ENCODE measurements around the gene SPTB. TPM values are rescaled to one million over a fixed set of nuclear protein-coding genes. Genes with fewer than 3 reads are reported as not detected.

The SPTB gene
- polyA plus RNA-seq, 1 experiment = 0.01 TPM

DNA sequence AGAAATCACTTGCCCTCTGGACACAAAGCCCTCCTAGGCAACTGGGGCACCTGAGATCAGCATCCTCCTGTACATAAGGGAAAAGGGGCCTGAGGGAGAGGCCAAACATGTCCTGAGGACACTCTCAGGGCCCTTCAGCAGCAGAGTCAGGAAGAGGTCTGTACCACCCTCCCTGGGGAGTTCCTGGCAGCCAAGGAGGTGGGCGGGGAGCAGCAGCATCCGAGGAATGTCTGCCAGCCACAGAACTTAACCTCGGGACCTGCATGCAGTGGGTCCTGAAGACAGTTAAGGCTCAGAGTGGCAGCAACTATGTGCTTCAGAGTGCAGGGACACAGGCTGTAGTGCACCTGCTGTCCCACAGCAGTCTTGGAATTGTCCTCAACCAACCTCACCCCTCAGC is 62.1 kb downstream of the SPTB start:
- H3K4me3 ChIP-seq (ENCODE audit: low read depth, low read length) = no peak overlapping the region
- POLR2A ChIA-PET = no interaction called here
- CTCF ChIA-PET = interaction anchor here (1.1 kb wide), 1 partner anchor 74 kb away, joined by 4 read pairs; no protein-coding TSS in a partner anchor
- TF ChIP-seq, protein P1, sequence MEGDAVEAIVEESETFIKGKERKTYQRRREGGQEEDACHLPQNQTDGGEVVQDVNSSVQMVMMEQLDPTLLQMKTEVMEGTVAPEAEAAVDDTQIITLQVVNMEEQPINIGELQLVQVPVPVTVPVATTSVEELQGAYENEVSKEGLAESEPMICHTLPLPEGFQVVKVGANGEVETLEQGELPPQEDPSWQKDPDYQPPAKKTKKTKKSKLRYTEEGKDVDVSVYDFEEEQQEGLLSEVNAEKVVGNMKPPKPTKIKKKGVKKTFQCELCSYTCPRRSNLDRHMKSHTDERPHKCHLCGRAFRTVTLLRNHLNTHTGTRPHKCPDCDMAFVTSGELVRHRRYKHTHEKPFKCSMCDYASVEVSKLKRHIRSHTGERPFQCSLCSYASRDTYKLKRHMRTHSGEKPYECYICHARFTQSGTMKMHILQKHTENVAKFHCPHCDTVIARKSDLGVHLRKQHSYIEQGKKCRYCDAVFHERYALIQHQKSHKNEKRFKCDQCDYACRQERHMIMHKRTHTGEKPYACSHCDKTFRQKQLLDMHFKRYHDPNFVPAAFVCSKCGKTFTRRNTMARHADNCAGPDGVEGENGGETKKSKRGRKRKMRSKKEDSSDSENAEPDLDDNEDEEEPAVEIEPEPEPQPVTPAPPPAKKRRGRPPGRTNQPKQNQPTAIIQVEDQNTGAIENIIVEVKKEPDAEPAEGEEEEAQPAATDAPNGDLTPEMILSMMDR (IDR thresholded peaks at IDR 0.05; ENCODE audit: low read depth, low read length) = no peak
- DNase-seq (ENCODE audit: low read depth, low spot score) = no peak
- H3K9me3 ChIP-seq (ENCODE audit: control insufficient read depth, insufficient read depth, low read length) = no peaks in the 10 kb centered on the region
- peaks cover 31% of the 10 kb centered on the region for H3K27me3 ChIP-seq (ENCODE audit: control insufficient read depth, insufficient read depth, low read length)
- no peak overlapping the region for H3K27ac ChIP-seq (ENCODE audit: low read depth, low read length)

DNA sequence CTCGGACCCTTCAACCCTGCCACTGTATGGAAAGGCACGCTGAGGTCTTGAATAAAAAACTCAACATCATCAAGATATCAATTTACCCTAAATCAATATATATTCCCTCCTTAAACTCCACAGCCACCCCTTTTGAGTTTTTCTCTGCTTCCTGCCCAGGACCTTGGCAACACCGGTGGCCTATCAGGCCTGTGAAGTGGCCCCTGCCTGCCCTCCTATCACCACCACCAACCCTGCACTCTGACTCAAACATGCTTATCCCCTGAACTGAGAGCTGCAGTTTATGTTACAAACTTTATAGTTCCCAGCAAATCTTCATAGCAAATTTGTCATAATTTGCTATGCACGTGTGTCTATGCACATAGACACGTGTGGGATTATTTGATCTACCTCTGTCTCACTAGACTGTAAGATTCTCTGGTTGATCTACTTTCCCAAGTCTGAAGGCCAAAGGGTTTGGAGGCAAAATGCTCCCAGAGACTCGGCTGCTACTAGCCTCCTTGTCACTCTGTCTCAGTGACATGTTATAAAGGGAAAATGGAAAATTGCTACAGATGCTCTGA is 63.4 kb downstream of the SPTB start:
- H3K27ac ChIP-seq (ENCODE audit: low read depth, low read length) = no peak overlapping the region
- H3K27me3 ChIP-seq (ENCODE audit: control insufficient read depth, insufficient read depth, low read length) = peaks cover 36% of the 10 kb centered on the region
- TF ChIP-seq, protein P1 (IDR thresholded peaks at IDR 0.05; ENCODE audit: low read depth, low read length) = no peak
- CTCF ChIA-PET = interaction anchor here (0.6 to 1.1 kb wide), 2 partner anchors 75 to 94 kb away, joined by 4 read pairs; no protein-coding TSS in a partner anchor
- DNase-seq (ENCODE audit: low read depth, low spot score) = no peak
- POLR2A ChIA-PET = interaction anchor here (1.0 kb wide), 1 partner anchor 34 kb away, joined by 3 read pairs; no protein-coding TSS in a partner anchor
- H3K4me3 ChIP-seq (ENCODE audit: low read depth, low read length) = no peak overlapping the region
- H3K9me3 ChIP-seq (ENCODE audit: control insufficient read depth, insufficient read depth, low read length) = no peaks in the 10 kb centered on the region

DNA sequence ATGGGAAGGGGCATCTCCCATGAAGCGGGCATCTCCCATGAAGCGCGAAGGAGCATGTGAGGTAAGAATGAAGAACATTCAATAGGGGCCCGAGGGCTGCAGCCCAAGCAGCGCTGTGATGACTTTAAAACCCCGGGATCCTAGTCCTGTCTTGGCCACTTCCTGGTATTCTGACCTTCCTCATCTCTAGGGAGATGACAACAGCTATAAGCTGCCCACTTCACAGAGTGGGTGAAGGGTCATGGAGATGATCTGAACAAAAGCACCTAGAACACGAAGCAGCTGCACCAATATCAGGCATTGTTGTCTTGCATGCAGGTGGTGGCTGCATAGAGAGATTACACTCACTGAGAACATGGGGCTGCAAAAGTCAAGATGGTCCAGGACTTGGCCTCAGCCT is 64.5 kb downstream of the SPTB start:
- H3K9me3 ChIP-seq (ENCODE audit: control insufficient read depth, insufficient read depth, low read length) = no peaks in the 10 kb centered on the region
- ChIA-PET CTCF (no interaction called here), POLR2A (no interaction called here)
- no peak overlapping the region for H3K27ac ChIP-seq (ENCODE audit: low read depth, low read length)
- peaks cover 31% of the 10 kb centered on the region for H3K27me3 ChIP-seq (ENCODE audit: control insufficient read depth, insufficient read depth, low read length)
- no peak overlapping the region for H3K4me3 ChIP-seq (ENCODE audit: low read depth, low read length)
- DNase-seq (ENCODE audit: low read depth, low spot score) = no peak
- TF ChIP-seq, protein P1 (IDR thresholded peaks at IDR 0.05; ENCODE audit: low read depth, low read length) = no peak

DNA sequence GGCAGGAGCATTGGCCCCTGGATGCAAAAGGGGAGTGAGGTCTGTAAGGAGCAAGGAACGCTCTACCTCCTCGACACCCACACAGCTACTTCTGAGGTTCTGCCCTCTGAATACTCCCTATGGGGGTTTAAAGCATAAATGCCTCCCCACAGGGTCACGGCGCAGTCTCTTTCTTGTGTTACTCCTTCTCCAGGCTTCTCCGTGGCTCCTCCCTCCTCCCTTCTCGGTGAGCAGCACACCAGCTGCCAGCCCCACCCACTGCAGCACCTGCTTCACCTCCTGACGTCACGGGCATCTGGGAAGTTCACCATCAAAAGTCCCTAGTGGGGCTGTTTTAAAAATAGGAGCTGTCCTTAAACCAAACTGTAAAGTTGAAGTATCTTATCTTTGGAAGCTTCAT is 67.3 kb downstream of the SPTB start:
- no peak for DNase-seq (ENCODE audit: low read depth, low spot score)
- TF ChIP-seq, protein P1 (IDR thresholded peaks at IDR 0.05; ENCODE audit: low read depth, low read length) = no peak
- Histone ChIP-seq H3K4me3 (ENCODE audit: low read depth, low read length) (no peak overlapping the region), H3K9me3 (ENCODE audit: control insufficient read depth, insufficient read depth, low read length) (no peaks in the 10 kb centered on the region; the same call in 1 of the 2 replicates), H3K27me3 (ENCODE audit: control insufficient read depth, insufficient read depth, low read length) (peaks cover 12% of the 10 kb centered on the region), H3K27ac (ENCODE audit: low read depth, low read length) (no peak overlapping the region)
- POLR2A ChIA-PET = no interaction called here
- CTCF ChIA-PET = interaction anchor here (3.0 kb wide), 1 partner anchor 11 kb away, joined by 28 read pairs; no protein-coding TSS in a partner anchor

DNA sequence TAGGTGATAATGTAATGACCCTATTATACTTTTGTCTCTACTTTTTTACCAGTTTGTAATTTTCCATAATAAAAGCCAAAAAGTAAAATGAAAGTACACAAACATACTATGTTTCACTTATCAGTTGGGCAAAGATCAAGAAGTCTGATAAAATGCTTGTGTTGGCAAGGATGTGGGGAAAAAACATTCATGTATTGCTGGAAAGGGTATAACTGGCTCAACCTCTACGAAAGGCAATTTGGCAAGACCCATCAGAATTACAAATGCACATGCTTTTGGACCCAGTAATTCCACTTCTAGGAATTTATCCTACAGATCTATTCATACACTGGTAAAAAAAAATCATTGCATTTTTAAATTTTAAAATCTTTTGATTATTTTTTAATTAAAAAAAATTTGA is 68.0 kb downstream of the SPTB start:
- Histone ChIP-seq H3K27me3 (ENCODE audit: control insufficient read depth, insufficient read depth, low read length) (peaks cover 12% of the 10 kb centered on the region), H3K9me3 (ENCODE audit: control insufficient read depth, insufficient read depth, low read length) (no peaks in the 10 kb centered on the region; the same call in 1 of the 2 replicates), H3K4me3 (ENCODE audit: low read depth, low read length) (no peak overlapping the region), H3K27ac (ENCODE audit: low read depth, low read length) (no peak overlapping the region)
- ChIA-PET POLR2A (no interaction called here), CTCF (interaction anchor here (3.0 kb wide), 1 partner anchor 12 kb away, joined by 28 read pairs; no protein-coding TSS in a partner anchor)
- TF ChIP-seq, protein P1 (IDR thresholded peaks at IDR 0.05; ENCODE audit: low read depth, low read length) = no peak
- DNase-seq (ENCODE audit: low read depth, low spot score) = no peak

Measured in AG04450 (cell line).